Activated CD8-positive, alpha-beta T cell treated with anti-CD3 and anti-CD28 coated beads, Interleukin-2, amount 10 ng/mL, durations not matched to agents 7 days and 5 days (primary cell): ENCODE results near the gene LRRC7. TPM values are rescaled to one million over a fixed set of nuclear protein-coding genes. Genes with fewer than 3 reads are reported as not detected.

Experiments
- ATAC-seq: fragments of 150-1000 bp; cut with Tn5 transposase; one replicate; pipeline ENCODE4 v1.10.0; 2021; ENCODE audit warnings: moderate library complexity
- CTCF ChIA-PET: fragments of 350-600 bp; sonication (Branson Sonifier 250); formaldehyde crosslinking; loops from one replicate; lab custom pipeline; 2021; ENCODE audit warnings: antibody characterized with exemption; lab: Charles Lee
- POLR2A ChIA-PET: fragments of 350-600 bp; sonication (Branson Sonifier 250); formaldehyde crosslinking; loops from one replicate; lab custom pipeline; 2021; ENCODE audit warnings: antibody characterized with exemption; lab: Charles Lee
- DNase-seq: peaks from one replicate; pipeline ENCODE4 v3.0.0-alpha.2; 2020
- H3K27ac Mint-ChIP-seq: one replicate; pipeline ENCODE4 v1.8.0; 2021; ENCODE audit warnings: mild to moderate bottlenecking, mixed read lengths
- H3K27me3 Mint-ChIP-seq: one replicate; pipeline ENCODE4 v1.8.0; 2021; ENCODE audit warnings: low read depth, mixed read lengths
- H3K36me3 Mint-ChIP-seq: one replicate; pipeline ENCODE4 v1.8.0; 2021; ENCODE audit warnings: low read depth, mixed read lengths
- H3K4me1 Mint-ChIP-seq: one replicate; pipeline ENCODE4 v1.8.0; 2021; ENCODE audit warnings: low read depth, mixed read lengths
- H3K4me3 Mint-ChIP-seq: one replicate; pipeline ENCODE4 v1.8.0; 2021; ENCODE audit warnings: mild to moderate bottlenecking, mixed read lengths
- H3K9me3 Mint-ChIP-seq: one replicate; pipeline ENCODE4 v1.8.0; 2022; ENCODE audit warnings: mixed read lengths; ENCODE audit not compliant: insufficient read depth
- total RNA-seq, 2 experiments: library from RNA; stranded (reverse); gene quantifications; one replicate each; pipeline ENCODE4 v1.2.3, GENCODE V29; 2021

The LRRC7 gene
- total RNA-seq, 2 experiments from 2014 or later = 0.08 to 0.16 TPM

DNA sequence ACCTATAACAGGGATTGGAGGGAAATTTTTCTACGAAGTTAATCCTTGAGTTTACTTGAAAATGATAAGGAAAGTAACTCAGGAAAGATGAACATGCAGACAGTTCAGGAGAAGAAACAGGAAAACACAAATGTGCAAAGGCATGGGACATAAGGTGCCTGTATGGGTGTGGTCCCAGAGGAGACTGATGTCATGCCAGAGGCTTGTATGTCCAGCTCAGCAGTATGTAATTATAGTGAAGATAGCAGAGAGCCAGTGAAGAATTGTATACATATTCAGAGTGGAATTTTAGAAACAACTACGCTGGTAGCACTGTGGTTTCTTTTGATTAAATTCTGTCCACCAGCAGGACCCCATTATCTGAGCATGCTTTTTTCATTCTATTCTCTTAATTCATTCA, 179.5 kb downstream of the LRRC7 start:
- H3K4me1 Mint-ChIP-seq = no peaks in the 10 kb centered on the region
- DNase-seq (no peak), ATAC-seq (no peak)
- H3K27me3 Mint-ChIP-seq = no peaks in the 10 kb centered on the region
- no peaks in the 10 kb centered on the region for H3K36me3 Mint-ChIP-seq
- peaks cover 3% of the 10 kb centered on the region for H3K9me3 Mint-ChIP-seq
- ChIA-PET CTCF (no interaction called here), POLR2A (no interaction called here)
- no peak overlapping the region for H3K4me3 Mint-ChIP-seq
- H3K27ac Mint-ChIP-seq = no peak overlapping the region

DNA sequence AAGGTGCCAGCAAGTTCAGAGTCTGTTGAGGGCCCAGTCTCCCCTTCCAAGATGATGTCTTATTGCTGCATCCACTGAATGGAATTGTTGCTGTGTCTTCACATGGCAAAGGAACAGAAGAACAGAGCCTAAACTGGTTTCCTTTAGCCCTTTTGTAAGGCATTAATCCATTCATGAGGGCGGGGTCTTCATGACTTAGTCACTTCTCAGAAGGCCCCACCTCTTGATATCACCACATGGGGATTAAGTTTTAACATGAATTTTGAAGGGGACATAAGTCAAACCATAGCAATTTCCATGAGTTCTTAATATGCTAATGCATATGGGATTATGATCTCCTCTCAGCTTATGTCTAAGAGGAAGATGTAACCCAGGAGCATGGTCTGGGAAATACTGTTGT, 182.9 kb downstream of the LRRC7 start:
- ChIA-PET POLR2A (no interaction called here), CTCF (no interaction called here)
- Mint-ChIP-seq H3K27ac (no peak overlapping the region), H3K36me3 (no peaks in the 10 kb centered on the region), H3K4me3 (no peak overlapping the region), H3K4me1 (no peaks in the 10 kb centered on the region), H3K27me3 (no peaks in the 10 kb centered on the region), H3K9me3 (peaks cover 3% of the 10 kb centered on the region)
- DNase-seq (no peak), ATAC-seq (no peak)

DNA sequence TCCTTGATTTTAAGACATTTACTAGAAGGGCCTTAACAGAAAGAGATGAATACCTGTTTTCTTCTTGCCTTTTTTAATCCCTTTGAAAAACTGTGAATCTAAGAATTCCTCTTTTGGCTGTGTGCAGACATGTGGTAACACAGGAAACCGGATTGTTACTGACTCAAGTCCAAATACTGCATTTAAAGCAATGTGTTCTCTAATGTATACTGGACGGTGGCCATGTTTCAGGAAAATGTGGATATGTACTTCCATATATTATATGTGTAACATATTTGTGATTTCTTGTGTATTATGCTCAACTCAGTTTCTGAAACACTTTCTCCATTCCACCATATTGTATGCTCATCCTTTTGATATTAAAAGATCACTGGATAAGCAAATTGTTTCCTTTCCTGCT, 185.1 kb downstream of the LRRC7 start:
- ChIA-PET POLR2A (no interaction called here), CTCF (no interaction called here)
- ATAC-seq (no peak), DNase-seq (no peak)
- Mint-ChIP-seq H3K36me3 (no peaks in the 10 kb centered on the region), H3K27me3 (no peaks in the 10 kb centered on the region), H3K4me1 (no peaks in the 10 kb centered on the region), H3K4me3 (no peak overlapping the region), H3K27ac (no peak overlapping the region), H3K9me3 (peaks cover 3% of the 10 kb centered on the region)

DNA sequence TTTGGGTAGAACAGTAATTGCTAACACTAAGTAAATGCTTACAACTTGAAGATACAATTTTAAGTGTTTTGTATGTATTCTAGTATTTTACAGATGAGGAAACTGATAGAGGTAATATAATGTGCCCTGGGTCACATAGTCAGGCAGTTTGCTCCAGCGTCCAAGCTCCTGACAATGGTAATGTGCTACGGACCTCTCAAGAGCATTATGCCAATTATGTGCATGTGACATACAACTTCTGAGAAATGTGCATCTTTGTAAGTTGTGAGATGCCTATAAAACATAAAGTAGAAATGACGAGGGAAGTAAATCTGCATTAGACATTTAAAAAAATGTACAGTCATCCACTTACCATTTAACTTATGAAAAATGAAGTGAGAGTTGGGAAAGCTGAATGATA, 186.8 kb downstream of the LRRC7 start:
- no peak overlapping the region for H3K4me3 Mint-ChIP-seq
- no peak for ATAC-seq

DNA sequence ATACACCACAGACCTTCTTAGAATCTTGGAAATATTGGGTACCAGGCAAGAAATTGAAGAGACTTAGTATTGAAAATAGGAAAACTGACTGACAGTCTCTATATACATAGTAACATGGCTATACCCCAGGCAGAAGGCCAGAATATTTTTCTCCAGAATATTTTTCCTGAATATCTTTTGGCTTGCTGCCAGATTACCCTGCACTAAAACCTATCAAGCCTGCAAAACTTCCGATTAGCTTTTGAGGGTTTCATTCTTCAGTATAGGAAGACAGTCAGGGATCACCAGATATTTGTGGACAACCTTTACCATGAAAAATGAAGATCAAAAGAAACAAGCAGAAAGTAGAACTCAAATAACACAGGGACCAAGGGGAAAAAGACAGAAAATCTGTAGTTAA, 187.9 kb downstream of the LRRC7 start:
- H3K9me3 Mint-ChIP-seq = peaks cover under 1% of the 10 kb centered on the region
- no peaks in the 10 kb centered on the region for H3K4me1 Mint-ChIP-seq
- ChIA-PET CTCF (no interaction called here), POLR2A (no interaction called here)
- no peak for ATAC-seq
- H3K27ac Mint-ChIP-seq = no peak overlapping the region
- no peaks in the 10 kb centered on the region for H3K27me3 Mint-ChIP-seq
- DNase-seq = no peak
- H3K36me3 Mint-ChIP-seq = no peaks in the 10 kb centered on the region
- no peak overlapping the region for H3K4me3 Mint-ChIP-seq

More for the DNA sequence above, 186.8 kb downstream of the LRRC7 start:
- Mint-ChIP-seq H3K36me3 (no peaks in the 10 kb centered on the region), H3K27me3 (no peaks in the 10 kb centered on the region), H3K4me1 (no peaks in the 10 kb centered on the region), H3K9me3 (peaks cover 3% of the 10 kb centered on the region), H3K27ac (no peak overlapping the region)
- ChIA-PET POLR2A (no interaction called here), CTCF (no interaction called here)
- no peak for DNase-seq

DNA sequence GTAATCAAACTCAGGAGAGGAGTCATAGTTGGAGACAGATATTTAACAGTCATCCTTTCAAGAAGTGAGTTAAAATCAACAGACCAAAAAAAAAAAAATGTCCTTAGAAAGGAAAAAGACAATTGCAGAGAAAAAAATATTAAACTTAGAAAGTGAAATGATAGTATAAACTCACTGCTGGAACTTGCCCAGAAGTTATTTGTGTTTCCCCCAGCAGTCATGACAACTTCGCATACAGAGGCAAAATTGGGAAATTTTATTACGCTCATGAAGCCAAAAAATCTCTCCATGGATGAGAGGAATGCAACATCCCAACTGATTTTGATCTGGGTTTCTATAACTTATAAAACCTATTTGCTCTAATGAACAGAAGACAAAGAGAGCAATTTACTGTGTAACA, 198.2 kb downstream of the LRRC7 start:
- ChIA-PET CTCF (no interaction called here), POLR2A (no interaction called here)
- Mint-ChIP-seq H3K27ac (no peak overlapping the region), H3K4me3 (no peak overlapping the region), H3K4me1 (no peaks in the 10 kb centered on the region), H3K36me3 (no peaks in the 10 kb centered on the region), H3K27me3 (no peaks in the 10 kb centered on the region), H3K9me3 (no peaks in the 10 kb centered on the region)
- no peak for ATAC-seq
- DNase-seq = no peak

DNA sequence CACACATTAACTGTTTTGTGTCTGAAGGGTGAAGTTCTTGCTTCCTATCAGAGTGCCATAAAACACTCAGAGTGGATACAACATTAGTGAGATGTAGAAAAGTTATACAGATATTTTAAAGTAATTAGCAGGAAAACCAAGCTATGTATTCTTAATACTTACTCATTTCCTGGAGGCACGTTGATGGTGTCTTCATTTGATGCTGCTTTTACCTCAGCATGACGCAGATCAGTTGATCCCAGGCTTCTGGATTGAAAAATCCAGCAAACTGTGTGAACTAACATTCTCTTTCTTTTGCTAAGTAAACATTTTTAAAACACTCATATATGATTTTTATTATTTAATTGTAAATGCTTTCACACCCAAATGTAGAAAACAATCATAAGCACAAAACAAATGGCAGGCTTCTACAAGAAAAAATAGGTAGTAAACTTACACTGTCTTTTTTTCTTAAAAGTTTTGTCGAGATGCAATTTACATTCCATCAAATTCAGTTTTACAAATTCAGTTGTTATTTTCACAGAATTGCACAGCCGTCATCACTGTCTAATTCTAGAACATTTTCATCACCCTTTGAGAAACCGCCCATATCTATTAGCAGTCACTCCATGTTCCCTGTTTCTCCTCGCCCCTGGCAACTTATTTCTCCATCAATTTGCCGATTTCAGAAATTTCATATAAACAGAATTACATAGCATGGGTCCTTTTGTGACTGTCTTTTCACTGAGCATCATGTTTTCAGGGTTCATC, 198.9 kb downstream of the LRRC7 start:
- H3K36me3 Mint-ChIP-seq = no peaks in the 10 kb centered on the region
- CTCF ChIA-PET = no interaction called here

DNA sequence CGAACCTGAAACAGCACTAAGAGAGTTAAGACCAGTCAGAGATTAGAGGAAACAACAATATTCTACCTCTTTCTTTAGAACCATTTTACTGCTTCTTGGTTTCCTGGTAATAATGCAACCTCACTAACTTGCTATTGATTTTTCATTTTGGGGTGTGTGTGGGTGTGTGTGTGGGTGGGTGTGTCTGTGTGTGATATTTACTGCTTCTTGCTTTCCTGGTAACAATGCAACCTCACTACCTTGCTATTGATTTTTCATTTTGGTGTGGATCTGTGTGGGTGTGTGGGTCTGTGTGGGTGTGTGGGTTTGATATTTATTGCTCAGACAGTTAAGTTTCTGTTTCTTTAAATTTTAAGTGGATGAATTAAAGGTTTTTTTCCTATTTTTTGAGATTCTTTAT, 208.8 kb downstream of the LRRC7 start:
- ATAC-seq (no peak), DNase-seq (no peak)
- H3K4me1 Mint-ChIP-seq = no peaks in the 10 kb centered on the region
- ChIA-PET POLR2A (no interaction called here), CTCF (no interaction called here)
- no peaks in the 10 kb centered on the region for H3K27me3 Mint-ChIP-seq
- H3K36me3 Mint-ChIP-seq = no peaks in the 10 kb centered on the region
- no peaks in the 10 kb centered on the region for H3K9me3 Mint-ChIP-seq
- H3K4me3 Mint-ChIP-seq = no peak overlapping the region
- no peak overlapping the region for H3K27ac Mint-ChIP-seq

More for the DNA sequence above, 198.9 kb downstream of the LRRC7 start:
- H3K27me3 Mint-ChIP-seq = no peaks in the 10 kb centered on the region
- no peaks in the 10 kb centered on the region for H3K9me3 Mint-ChIP-seq
- no peaks in the 10 kb centered on the region for H3K4me1 Mint-ChIP-seq
- DNase-seq = no peak
- no peak overlapping the region for H3K27ac Mint-ChIP-seq
- POLR2A ChIA-PET = no interaction called here
- ATAC-seq = no peak
- H3K4me3 Mint-ChIP-seq = no peak overlapping the region

DNA sequence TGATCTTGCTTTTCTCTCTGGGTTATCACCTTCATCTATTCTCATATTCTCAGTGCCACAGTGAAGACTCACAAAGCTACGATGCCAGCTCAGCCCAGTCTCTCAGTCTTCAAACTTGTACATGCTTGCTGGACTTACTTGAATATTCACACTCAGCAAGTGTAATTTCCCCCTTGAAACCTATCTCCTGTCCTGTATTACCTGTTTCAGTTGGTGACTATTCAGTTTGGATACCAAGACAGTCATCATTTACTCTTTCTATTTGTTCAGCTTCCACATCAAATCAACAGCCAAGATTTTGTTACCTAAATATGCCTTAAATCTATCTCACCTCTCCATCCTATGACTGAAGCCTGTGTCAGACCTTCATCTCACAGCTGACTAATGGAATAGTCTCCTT, 209.7 kb downstream of the LRRC7 start:
- POLR2A ChIA-PET = no interaction called here
- no peak overlapping the region for H3K27ac Mint-ChIP-seq
- DNase-seq (no peak), ATAC-seq (no peak)
- H3K36me3 Mint-ChIP-seq = no peaks in the 10 kb centered on the region
- no peaks in the 10 kb centered on the region for H3K9me3 Mint-ChIP-seq
- no peak overlapping the region for H3K4me3 Mint-ChIP-seq
- H3K4me1 Mint-ChIP-seq = no peaks in the 10 kb centered on the region
- no peaks in the 10 kb centered on the region for H3K27me3 Mint-ChIP-seq
- CTCF ChIA-PET = no interaction called here

DNA sequence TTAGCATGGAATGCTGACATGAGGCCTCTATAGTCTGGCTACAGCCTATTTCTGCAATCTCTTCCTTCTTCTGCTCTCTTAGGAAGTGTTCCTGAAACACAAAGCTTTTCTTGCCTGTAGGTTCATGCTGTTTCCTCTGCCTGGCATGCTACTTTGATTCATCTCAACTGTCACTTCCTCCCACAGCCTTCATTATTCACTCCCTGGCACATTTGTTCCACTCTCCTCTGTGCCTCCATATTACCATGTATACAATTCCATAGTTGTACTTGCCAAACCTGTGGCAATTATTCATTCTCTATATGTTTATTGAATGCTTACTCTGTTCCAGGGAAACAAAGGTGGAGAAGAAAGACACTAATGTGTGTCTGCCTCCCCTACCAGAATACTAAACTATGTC, 210.2 kb downstream of the LRRC7 start:
- Mint-ChIP-seq H3K4me1 (no peaks in the 10 kb centered on the region), H3K9me3 (no peaks in the 10 kb centered on the region), H3K4me3 (no peak overlapping the region), H3K27ac (no peak overlapping the region), H3K27me3 (no peaks in the 10 kb centered on the region), H3K36me3 (no peaks in the 10 kb centered on the region)
- POLR2A ChIA-PET = no interaction called here
- CTCF ChIA-PET = no interaction called here
- DNase-seq (no peak), ATAC-seq (no peak)

DNA sequence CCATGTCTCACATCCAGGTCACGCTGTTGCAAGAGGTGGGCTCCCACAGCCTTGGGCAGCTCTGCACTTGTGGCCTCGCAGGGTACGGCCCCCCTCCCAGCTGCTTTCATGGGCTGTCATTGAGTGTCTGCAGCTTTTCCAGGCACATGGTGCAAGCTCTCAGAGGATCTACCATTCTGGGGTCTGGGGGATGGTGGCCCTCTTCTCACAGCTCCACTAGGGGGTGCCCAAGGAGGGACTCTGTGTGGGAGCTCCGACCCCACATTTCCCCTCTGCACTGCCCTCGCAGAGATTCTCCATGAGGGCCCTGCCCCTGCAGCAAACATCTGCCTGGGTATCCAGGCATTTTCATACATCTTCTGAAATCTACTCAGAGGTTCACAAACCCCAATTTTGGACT, 219.4 kb downstream of the LRRC7 start:
- ATAC-seq (no peak), DNase-seq (no peak)
- Mint-ChIP-seq H3K4me3 (no peak overlapping the region), H3K4me1 (no peaks in the 10 kb centered on the region), H3K36me3 (no peaks in the 10 kb centered on the region), H3K27ac (no peak overlapping the region), H3K27me3 (no peaks in the 10 kb centered on the region), H3K9me3 (no peaks in the 10 kb centered on the region)
- CTCF ChIA-PET = no interaction called here
- POLR2A ChIA-PET = no interaction called here

DNA sequence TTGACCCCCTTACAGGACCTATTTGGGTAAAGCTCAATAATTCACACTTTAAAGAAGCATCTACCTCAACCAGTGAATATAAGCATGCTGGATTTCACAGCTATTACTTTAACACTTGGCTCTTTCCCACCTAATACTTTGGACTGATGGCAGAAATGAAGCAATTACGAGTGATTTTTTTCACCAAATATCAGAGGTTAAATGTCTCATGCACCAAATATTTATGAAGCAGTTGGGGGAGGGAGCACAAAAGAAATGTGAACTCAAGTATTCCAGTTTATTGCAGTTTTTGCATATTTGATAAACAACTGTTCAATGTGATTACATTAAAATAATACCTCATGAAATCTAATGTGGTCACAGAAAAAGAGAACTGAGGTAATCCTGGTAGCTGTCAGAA, 223.6 kb downstream of the LRRC7 start:
- no peaks in the 10 kb centered on the region for H3K9me3 Mint-ChIP-seq
- H3K27ac Mint-ChIP-seq = no peak overlapping the region
- no peak overlapping the region for H3K4me3 Mint-ChIP-seq
- ChIA-PET POLR2A (no interaction called here), CTCF (no interaction called here)
- H3K4me1 Mint-ChIP-seq = no peaks in the 10 kb centered on the region
- no peak for DNase-seq
- H3K36me3 Mint-ChIP-seq = no peaks in the 10 kb centered on the region
- H3K27me3 Mint-ChIP-seq = no peaks in the 10 kb centered on the region
- no peak for ATAC-seq

DNA sequence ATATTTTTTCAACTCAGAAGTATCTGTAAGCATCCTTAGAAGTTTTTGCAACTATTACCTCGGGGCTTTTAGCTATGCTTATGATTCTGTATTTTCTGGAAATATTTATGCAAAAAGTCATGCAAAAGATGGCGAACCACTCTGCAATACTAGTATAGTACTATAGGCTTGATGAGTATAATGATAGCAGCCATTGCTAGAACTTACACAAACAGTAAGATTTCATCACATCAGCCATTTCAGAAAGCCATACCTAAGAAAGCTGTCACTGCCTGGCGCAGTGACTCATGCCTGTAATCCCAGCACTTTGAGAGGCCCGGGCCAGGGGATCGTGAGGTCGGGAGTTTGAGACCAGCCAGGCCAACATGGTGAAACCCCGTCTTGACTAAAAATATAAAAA, 227.1 kb downstream of the LRRC7 start:
- CTCF ChIA-PET = no interaction called here
- H3K9me3 Mint-ChIP-seq = no peaks in the 10 kb centered on the region
- H3K27me3 Mint-ChIP-seq = no peaks in the 10 kb centered on the region
- DNase-seq (no peak), ATAC-seq (no peak)
- H3K27ac Mint-ChIP-seq = no peak overlapping the region
- POLR2A ChIA-PET = no interaction called here
- H3K36me3 Mint-ChIP-seq = no peaks in the 10 kb centered on the region
- H3K4me1 Mint-ChIP-seq = no peaks in the 10 kb centered on the region
- no peak overlapping the region for H3K4me3 Mint-ChIP-seq
